ENCODE measurements around the gene RETREG3. TPM values are rescaled to one million over a fixed set of nuclear protein-coding genes. Genes with fewer than 3 reads are reported as not detected.

Gene RETREG3
- total RNA-seq, 3 donors from 2014 or later = 56.4 to 72.2 (median 67.1) TPM

DNA sequence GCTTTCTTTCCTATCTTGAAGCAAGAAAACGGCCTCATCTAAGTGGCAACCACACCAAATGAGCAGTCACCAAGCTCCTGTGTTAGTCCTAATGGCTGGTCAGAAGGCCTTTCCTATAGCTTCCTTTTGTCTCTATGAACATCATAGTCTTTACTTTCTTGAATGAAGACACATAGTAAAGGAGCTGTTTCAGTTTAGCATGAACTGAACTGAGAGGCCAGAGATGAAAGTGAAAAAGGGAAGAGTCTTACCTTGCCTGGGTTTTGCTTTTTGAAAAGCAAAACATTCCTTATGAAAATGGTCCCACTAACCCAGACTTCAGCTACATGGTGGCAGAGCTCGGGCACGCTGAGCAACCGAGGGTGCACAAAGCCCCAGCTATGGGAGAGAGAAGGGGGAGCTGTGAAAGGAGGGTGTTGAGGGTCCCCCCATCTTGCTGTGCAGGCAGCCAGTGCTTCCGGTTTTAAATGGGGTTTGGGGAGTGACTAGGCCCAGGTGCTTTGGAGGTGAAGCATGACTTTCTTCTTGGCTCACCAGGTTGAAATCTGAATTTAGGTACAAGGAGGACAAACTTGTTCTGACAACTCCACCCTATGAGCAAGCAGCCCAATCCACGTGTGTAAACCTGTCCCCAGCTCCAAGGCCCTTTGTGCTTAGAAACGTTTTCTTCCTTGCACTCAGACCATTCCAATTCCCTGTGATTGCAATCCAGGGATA is 22.5 kb downstream of the RETREG3 start:
- ATAC-seq (no peak), DNase-seq (no peak)
- Histone ChIP-seq H3K9me3 (no peaks in the 10 kb centered on the region), H3K4me1 (ENCODE audit: low read depth) (peaks cover 2% of the 10 kb centered on the region), H3K36me3 (ENCODE audit: low read depth) (no peaks in the 10 kb centered on the region), H3K4me3 (no peak overlapping the region)
- TF ChIP-seq, protein P1, sequence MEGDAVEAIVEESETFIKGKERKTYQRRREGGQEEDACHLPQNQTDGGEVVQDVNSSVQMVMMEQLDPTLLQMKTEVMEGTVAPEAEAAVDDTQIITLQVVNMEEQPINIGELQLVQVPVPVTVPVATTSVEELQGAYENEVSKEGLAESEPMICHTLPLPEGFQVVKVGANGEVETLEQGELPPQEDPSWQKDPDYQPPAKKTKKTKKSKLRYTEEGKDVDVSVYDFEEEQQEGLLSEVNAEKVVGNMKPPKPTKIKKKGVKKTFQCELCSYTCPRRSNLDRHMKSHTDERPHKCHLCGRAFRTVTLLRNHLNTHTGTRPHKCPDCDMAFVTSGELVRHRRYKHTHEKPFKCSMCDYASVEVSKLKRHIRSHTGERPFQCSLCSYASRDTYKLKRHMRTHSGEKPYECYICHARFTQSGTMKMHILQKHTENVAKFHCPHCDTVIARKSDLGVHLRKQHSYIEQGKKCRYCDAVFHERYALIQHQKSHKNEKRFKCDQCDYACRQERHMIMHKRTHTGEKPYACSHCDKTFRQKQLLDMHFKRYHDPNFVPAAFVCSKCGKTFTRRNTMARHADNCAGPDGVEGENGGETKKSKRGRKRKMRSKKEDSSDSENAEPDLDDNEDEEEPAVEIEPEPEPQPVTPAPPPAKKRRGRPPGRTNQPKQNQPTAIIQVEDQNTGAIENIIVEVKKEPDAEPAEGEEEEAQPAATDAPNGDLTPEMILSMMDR (IDR thresholded peaks at IDR 0.05) = no peak
- intact Hi-C loops (cut with DNase I, micrococcal nuclease) = no loop called here

DNA sequence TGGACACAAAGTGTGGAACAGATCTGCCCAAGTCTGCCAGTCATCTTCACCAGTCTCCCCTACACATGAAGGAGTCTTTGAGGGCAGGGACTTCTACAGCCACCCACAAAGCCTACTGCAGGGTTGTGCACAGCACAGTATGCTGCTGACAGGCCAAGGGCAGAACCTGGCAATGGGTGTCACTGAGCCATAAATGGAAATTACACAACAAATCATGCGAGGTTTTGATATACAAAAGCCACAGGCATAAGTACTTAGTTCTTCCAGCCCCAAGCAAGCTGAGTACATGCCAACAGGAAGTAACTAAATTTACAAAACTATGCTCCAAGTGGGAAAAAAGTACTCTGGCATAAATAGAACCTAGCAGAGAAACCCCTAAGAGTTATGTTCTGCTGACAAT is 23.8 kb downstream of the RETREG3 start:
- H3K9me3 ChIP-seq = no peaks in the 10 kb centered on the region
- no peak overlapping the region for H3K4me3 ChIP-seq
- TF ChIP-seq, protein P1 (IDR thresholded peaks at IDR 0.05) = no peak
- peaks cover 2% of the 10 kb centered on the region for H3K4me1 ChIP-seq (ENCODE audit: low read depth)
- DNase-seq (no peak), ATAC-seq (no peak)
- intact Hi-C loops (cut with DNase I, micrococcal nuclease) = no loop called here
- H3K36me3 ChIP-seq (ENCODE audit: low read depth) = no peaks in the 10 kb centered on the region

DNA sequence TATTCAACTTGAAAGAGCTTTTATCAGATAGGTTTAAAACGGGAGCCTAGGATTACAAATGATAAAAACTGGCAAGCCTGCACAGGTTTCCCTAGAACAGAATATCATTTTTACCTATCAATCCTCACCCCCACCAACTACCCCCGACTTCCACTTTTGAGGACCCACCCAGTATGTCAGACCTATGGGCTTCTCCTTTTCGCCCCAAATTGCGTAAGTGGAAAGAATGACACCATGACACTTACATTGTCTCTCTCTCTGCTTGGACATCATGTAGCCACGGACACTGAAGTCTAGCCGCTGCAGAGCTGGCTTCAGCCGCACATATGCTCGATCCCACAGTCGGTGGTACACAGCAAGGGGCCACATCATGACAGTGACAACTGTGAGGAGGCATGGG is 24.3 kb downstream of the RETREG3 start:
- ATAC-seq (no peak), DNase-seq (no peak)
- H3K36me3 ChIP-seq (ENCODE audit: low read depth) = no peaks in the 10 kb centered on the region

DNA sequence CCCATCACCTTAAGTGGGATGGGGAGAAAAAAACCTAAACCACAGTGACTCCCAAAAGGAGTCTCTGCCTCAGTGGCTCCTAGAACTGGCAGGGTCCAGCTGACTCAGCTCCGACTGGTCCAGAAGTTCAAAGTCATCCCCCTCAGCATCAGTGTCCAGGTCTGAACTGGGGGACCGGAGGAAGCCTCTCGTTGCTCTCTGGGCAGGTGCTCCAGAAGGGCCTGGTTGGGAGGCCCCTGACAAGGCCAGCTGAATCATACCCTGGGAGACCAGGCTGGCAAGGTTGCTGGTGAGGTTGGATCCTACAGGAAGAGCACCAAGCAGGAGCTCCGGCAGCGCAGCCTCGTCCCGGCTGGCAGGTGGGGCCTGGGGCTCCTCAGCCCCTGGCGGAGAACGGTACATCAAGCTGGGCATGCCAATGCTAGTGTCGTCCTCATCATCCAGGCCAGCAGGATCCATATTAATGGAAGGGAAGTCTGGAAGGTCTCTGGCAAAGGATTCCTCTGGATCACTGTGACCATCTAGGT is 27.4 kb downstream of the RETREG3 start:
- intact Hi-C loops (cut with DNase I, micrococcal nuclease) = no loop called here
- Histone ChIP-seq H3K9me3 (no peaks in the 10 kb centered on the region), H3K4me1 (ENCODE audit: low read depth) (peaks cover 14% of the 10 kb centered on the region), H3K36me3 (ENCODE audit: low read depth) (no peaks in the 10 kb centered on the region), H3K4me3 (no peak overlapping the region)
- no peak for ATAC-seq
- no peak for DNase-seq
- TF ChIP-seq, protein P1 (IDR thresholded peaks at IDR 0.05) = no peak

More for the DNA sequence above, 24.3 kb downstream of the RETREG3 start:
- Histone ChIP-seq H3K4me3 (no peak overlapping the region), H3K9me3 (no peaks in the 10 kb centered on the region), H3K4me1 (ENCODE audit: low read depth) (peaks cover 2% of the 10 kb centered on the region)
- TF ChIP-seq, protein P1 (IDR thresholded peaks at IDR 0.05) = no peak
- intact Hi-C loops (cut with DNase I, micrococcal nuclease) = no loop called here

DNA sequence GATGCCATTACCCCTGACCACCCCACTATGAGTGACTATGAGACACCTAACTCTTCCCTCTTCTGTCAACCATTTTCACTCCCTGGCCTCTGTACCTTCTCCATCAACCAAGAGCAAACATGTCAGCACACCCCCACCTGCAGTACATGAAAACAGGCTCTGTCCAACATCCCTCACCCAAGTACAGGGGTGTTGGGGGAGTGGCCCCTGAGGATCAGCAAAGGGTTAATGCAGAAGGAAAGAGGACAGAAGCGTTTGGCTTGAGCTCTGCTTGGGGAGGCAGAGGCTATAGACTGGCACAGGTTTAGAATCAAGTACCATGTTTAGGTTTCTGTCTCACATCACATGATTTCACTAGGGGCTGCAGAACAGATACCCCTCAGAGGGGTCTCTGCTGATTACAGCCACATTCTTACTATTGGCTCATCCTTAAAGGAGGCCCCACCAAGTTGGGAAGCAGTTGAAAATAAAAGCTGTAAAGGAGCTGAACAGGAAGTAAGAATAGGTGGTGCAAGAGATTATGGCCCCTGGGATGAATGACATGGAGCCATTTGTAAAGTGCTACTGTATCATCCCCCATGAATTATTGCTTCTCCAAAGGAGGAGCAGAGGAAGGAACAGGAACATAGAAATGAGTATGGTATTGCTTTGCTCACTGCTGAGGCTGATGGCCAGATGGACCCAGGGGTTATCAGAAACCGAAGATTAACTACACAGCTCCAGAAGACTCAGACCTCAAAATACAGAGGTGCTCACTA is 29.2 kb downstream of the RETREG3 start:
- no peaks in the 10 kb centered on the region for H3K36me3 ChIP-seq (ENCODE audit: low read depth)
- no peaks in the 10 kb centered on the region for H3K9me3 ChIP-seq
- no peak overlapping the region for H3K4me3 ChIP-seq
- DNase-seq = no peak
- peaks cover 17% of the 10 kb centered on the region for H3K4me1 ChIP-seq (ENCODE audit: low read depth)
- ATAC-seq = no peak
- intact Hi-C loops (cut with DNase I, micrococcal nuclease) = loop anchor here in 1 of 2 donors (10.0 kb wide), 1 partner anchor 95 kb away; the partner anchor contains the start of gene PLEKHH3
- TF ChIP-seq, protein P1 (IDR thresholded peaks at IDR 0.05) = no peak
